ENCODE data around the gene SOX10. TPM values are rescaled to one million over a fixed set of nuclear protein-coding genes. Genes with fewer than 3 reads are reported as not detected.

Gene SOX10
- total and polyA plus RNA-seq, 4 experiments from 2014 or later: not detected

DNA sequence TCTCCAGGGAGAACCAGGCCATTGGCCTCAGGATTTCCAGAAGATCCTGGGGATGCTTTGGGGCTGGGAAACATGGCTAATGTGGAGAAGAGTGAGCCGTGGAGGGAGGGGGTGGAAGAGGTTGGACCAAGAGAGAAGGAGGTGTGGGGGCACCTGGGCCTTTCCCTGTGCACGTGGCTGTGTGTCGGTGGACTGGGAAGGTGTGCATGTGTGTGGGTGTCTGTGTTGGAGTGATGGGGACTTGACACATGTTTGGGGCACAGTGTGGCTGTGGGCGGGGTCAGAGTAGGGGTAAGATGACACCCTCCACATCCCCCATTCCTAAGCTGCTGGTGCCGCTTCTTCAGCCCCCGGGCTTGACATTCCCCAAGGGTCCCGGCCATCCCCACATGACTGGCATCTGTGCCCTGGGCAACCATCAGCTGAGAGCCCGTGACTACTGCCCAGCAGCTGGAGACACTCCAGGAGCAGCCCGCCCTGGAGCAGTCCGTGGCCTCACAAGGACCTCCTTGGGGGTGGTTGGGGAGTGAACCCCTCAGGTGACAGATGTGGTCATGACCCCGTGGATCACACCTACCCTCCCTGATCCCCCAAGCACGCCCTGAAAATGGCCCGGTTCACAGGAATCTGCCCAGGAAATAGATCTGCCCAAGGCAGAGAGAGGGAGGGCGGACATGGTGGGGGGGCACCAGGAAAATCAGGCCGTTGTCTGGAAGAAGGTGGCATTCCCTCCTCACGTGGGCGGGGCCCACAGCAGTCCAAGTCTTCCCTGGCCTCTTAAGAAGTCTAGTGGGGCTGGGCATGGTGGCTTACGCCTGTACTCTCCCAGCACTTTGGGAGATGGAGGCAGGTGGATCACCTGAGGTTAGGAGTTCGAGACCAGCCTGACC is 34.8 kb upstream of the SOX10 start:
- Histone ChIP-seq H3K9me3 (ENCODE audit: control insufficient read depth in 1 of 2, low read length in 2 of 2) (no peaks in the 10 kb centered on the region), H3K4me3 (ENCODE audit: low read length in 2 of 2) (no peak overlapping the region), H3K27ac (ENCODE audit: low read depth, low read length) (no peak overlapping the region), H3K27me3 (ENCODE audit: insufficient read depth, low read length) (no peaks in the 10 kb centered on the region), H3K36me3 (ENCODE audit: insufficient read depth, low read length) (no peaks in the 10 kb centered on the region), H3K4me1 (ENCODE audit: insufficient read depth, low read length) (no peaks in the 10 kb centered on the region)
- DNase-seq: no peak
- Mint-ChIP-seq H3K27me3 (no peaks in the 10 kb centered on the region), H3K36me3 (no peaks in the 10 kb centered on the region), H3K9me3 (no peaks in the 10 kb centered on the region), H3K4me3 (no peak overlapping the region), H3K27ac (peak overlapping the region in 1 of 7 donors; percentile 42), H3K4me1 (no peaks in the 10 kb centered on the region)
- CTCF ChIA-PET (ENCODE audit: partially characterized antibody): no interaction called here
- intact Hi-C loops (cut with micrococcal nuclease): no loop called here
- POLR2A ChIA-PET (ENCODE audit: partially characterized antibody): no interaction called here

DNA sequence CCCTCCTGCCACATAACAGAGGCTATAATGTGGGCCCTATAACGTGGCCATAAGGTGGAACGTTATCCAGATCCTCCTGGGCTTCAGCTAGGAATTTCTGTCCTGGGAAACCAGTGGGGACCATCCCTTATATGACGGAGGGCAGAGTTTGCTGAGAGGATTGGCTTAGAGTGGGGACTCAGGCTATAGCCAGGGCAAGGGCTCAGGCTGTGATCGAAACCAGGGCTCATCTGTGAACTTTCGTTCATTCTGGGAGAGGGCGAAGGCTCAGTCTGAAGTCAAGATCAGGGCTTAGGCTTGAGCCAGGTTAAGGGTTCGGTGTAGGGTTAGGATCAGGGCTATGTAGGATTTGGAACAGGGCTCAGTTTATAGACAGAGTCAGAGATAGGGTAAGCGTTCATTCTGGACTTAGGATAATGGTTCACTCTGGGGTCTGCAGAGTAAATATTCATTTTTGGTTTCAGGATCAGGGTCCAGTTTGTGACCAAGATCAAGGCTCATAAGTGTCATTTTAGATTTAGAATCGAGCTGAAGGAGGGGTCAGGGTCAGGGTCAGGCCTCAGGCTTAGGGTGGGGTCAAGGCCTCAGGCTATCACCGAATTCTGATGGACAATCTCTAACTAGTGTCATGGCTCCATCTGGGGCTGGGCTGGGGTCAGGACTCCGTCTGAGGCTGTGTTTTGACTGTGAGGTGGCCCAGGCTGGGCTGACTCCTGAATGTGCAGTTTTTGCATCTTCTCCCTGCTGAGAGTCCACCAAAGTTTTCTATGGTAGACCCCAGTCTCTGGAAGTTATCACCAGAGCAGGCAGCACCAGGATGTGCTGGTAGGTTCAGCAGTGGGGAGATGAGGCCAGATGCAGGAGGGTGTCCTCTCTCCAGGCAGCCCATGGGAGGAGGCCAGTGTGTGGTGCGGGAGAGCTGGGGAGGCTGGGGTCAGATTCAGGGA is 33.9 kb upstream of the SOX10 start:
- Mint-ChIP-seq H3K9me3 (peaks cover 0 to 2% (median 0%) of the 10 kb centered on the region in 8 donors), H3K27ac (peak overlapping the region in 2 of 7 donors; percentile 42), H3K27me3 (no peaks in the 10 kb centered on the region), H3K4me3 (peak overlapping the region in 1 of 8 donors; percentile 40), H3K4me1 (no peaks in the 10 kb centered on the region), H3K36me3 (no peaks in the 10 kb centered on the region)
- Histone ChIP-seq H3K9me3 (ENCODE audit: control insufficient read depth in 1 of 2, low read length in 2 of 2) (no peaks in the 10 kb centered on the region), H3K4me1 (ENCODE audit: insufficient read depth, low read length) (no peaks in the 10 kb centered on the region), H3K27me3 (ENCODE audit: insufficient read depth, low read length) (no peaks in the 10 kb centered on the region), H3K36me3 (ENCODE audit: insufficient read depth, low read length) (no peaks in the 10 kb centered on the region), H3K4me3 (ENCODE audit: low read length in 2 of 2) (no peak overlapping the region), H3K27ac (ENCODE audit: low read depth, low read length) (no peak overlapping the region)
- ChIA-PET CTCF (ENCODE audit: partially characterized antibody) (no interaction called here), POLR2A (ENCODE audit: partially characterized antibody) (no interaction called here)
- intact Hi-C loops (cut with micrococcal nuclease): no loop called here
- DNase-seq: no peak

DNA sequence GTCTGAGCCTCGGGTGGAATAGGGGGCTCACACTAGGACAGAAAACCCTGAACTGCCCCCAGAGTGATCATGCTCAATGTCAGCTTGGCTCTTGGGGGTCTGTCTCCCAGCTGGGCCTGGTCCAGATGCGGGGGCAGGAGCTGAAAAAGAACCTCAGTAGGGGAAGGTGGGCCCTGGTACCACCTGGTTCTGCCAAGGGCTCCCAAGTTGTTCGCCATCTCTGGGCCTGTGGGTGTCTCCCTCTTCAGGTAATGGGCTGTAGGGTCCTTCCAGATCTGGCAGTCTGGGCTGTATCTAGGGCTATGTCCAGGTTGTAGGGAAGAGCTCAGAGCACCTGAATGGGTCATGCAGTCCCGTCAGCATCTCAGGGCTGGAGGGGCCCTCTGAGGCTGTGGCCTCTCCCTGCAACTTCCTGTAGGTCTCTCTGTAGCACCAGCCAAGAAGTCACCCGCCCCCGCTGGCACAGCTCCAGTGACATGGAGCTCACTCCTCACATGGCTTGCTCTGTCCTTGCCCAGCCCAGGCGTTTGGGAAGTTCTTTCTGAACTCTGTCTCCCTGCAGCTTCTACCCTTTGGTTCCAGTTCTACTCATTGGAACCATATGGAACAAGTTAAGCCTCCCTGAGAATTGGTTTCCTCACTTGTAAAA is 33.0 kb upstream of the SOX10 start:
- ChIA-PET CTCF (ENCODE audit: partially characterized antibody) (no interaction called here), POLR2A (ENCODE audit: partially characterized antibody) (no interaction called here)
- intact Hi-C loops (cut with micrococcal nuclease): no loop called here
- no peak overlapping the region for H3K4me3 ChIP-seq (ENCODE audit: low read length in 2 of 2)
- Mint-ChIP-seq H3K4me1 (no peaks in the 10 kb centered on the region), H3K27me3 (no peaks in the 10 kb centered on the region), H3K4me3 (no peak overlapping the region), H3K9me3 (peaks cover 0 to 2% (median 0%) of the 10 kb centered on the region in 8 donors), H3K27ac (no peak overlapping the region), H3K36me3 (no peaks in the 10 kb centered on the region)
- H3K36me3 ChIP-seq (ENCODE audit: insufficient read depth, low read length): no peaks in the 10 kb centered on the region
- H3K9me3 ChIP-seq (ENCODE audit: control insufficient read depth in 1 of 2, low read length in 2 of 2): no peaks in the 10 kb centered on the region
- H3K27ac ChIP-seq (ENCODE audit: low read depth, low read length): no peak overlapping the region
- DNase-seq: no peak
- no peaks in the 10 kb centered on the region for H3K4me1 ChIP-seq (ENCODE audit: insufficient read depth, low read length)
- H3K27me3 ChIP-seq (ENCODE audit: insufficient read depth, low read length): no peaks in the 10 kb centered on the region

GRCh38 chr22:38016182-38017151 is 32.1 kb upstream of the SOX10 start:
- Histone ChIP-seq H3K4me3 (ENCODE audit: low read length in 2 of 2) (no peak overlapping the region), H3K9me3 (ENCODE audit: control insufficient read depth in 1 of 2, low read length in 2 of 2) (no peaks in the 10 kb centered on the region), H3K27ac (ENCODE audit: low read depth, low read length) (no peak overlapping the region), H3K4me1 (ENCODE audit: insufficient read depth, low read length) (no peaks in the 10 kb centered on the region), H3K36me3 (ENCODE audit: insufficient read depth, low read length) (no peaks in the 10 kb centered on the region), H3K27me3 (ENCODE audit: insufficient read depth, low read length) (no peaks in the 10 kb centered on the region)
- intact Hi-C loops (cut with micrococcal nuclease): no loop called here
- H3K4me3 Mint-ChIP-seq: no peak overlapping the region
- H3K36me3 Mint-ChIP-seq: no peaks in the 10 kb centered on the region
- ChIA-PET POLR2A (ENCODE audit: partially characterized antibody) (no interaction called here), CTCF (ENCODE audit: partially characterized antibody) (no interaction called here)
- no peak for DNase-seq
- H3K4me1 Mint-ChIP-seq: no peaks in the 10 kb centered on the region
- H3K27me3 Mint-ChIP-seq: no peaks in the 10 kb centered on the region
- peaks cover 0 to 2% (median 0%) of the 10 kb centered on the region in 8 donors for H3K9me3 Mint-ChIP-seq
- peak overlapping the region in 1 of 7 donors; percentile 57 for H3K27ac Mint-ChIP-seq

- H3K4me1 Mint-ChIP-seq: peaks cover 1 to 3% (median 2%) of the 10 kb centered on the region in 4 donors
- Histone ChIP-seq H3K4me1 (ENCODE audit: insufficient read depth, low read length) (no peaks in the 10 kb centered on the region), H3K4me3 (ENCODE audit: low read length in 2 of 2) (no peak overlapping the region), H3K27ac (ENCODE audit: low read depth, low read length) (no peak overlapping the region), H3K36me3 (ENCODE audit: insufficient read depth, low read length) (no peaks in the 10 kb centered on the region), H3K27me3 (ENCODE audit: insufficient read depth, low read length) (no peaks in the 10 kb centered on the region), H3K9me3 (ENCODE audit: control insufficient read depth in 1 of 2, low read length in 2 of 2) (no peaks in the 10 kb centered on the region)
- H3K27me3 Mint-ChIP-seq: no peaks in the 10 kb centered on the region
- H3K36me3 Mint-ChIP-seq: no peaks in the 10 kb centered on the region
- H3K9me3 Mint-ChIP-seq: peaks cover 0 to 2% (median 0%) of the 10 kb centered on the region in 8 donors
- POLR2A ChIA-PET (ENCODE audit: partially characterized antibody): no interaction called here
- DNase-seq: no peak
- intact Hi-C loops (cut with micrococcal nuclease): no loop called here
- no peak overlapping the region for H3K27ac Mint-ChIP-seq
- no peak overlapping the region for H3K4me3 Mint-ChIP-seq
- CTCF ChIA-PET (ENCODE audit: partially characterized antibody): interaction anchor here (0.7 kb wide), 1 partner anchor 80 kb away, joined by 3 read pairs; no protein-coding TSS in a partner anchor
These were observed 29.7 kb upstream of the SOX10 start for GRCh38 chr22:38014083-38014482.

DNA sequence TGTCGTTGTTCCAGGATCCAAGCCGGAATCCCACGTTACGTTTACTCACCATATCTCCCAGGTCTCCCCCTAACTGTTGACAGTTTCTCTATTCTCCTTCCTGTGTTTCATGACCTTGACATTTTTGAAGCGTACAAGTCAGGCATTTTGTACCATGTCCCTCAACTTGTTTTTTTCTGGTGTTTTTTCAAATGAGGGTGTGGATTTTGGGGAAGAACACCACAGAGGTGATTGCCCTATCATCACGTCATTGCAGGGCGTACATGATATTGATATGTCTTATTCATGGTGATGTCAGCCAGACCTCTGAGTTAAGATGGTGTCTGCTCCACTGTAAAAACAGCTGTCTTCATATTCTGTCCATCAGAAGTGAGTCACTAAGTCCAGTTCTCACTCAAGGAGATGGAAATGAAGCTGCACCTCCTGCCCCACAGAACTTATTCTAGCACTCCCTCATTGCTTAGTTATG is 28.3 kb upstream of the SOX10 start:
- H3K27me3 ChIP-seq (ENCODE audit: insufficient read depth, low read length): no peaks in the 10 kb centered on the region
- peaks cover 4 to 7% (median 6%) of the 10 kb centered on the region in 4 donors for H3K4me1 Mint-ChIP-seq
- H3K27ac ChIP-seq (ENCODE audit: low read depth, low read length): no peak overlapping the region
- no peak overlapping the region for H3K27ac Mint-ChIP-seq
- ChIA-PET POLR2A (ENCODE audit: partially characterized antibody) (no interaction called here), CTCF (ENCODE audit: partially characterized antibody) (no interaction called here)
- H3K4me3 ChIP-seq (ENCODE audit: low read length in 2 of 2): no peak overlapping the region
- no peaks in the 10 kb centered on the region for H3K36me3 ChIP-seq (ENCODE audit: insufficient read depth, low read length)
- peaks cover 0 to 2% (median 0%) of the 10 kb centered on the region in 8 donors for H3K9me3 Mint-ChIP-seq
- no peaks in the 10 kb centered on the region for H3K27me3 Mint-ChIP-seq
- H3K36me3 Mint-ChIP-seq: no peaks in the 10 kb centered on the region
- no peak overlapping the region for H3K4me3 Mint-ChIP-seq
- DNase-seq: no peak
- no peaks in the 10 kb centered on the region for H3K9me3 ChIP-seq (ENCODE audit: control insufficient read depth in 1 of 2, low read length in 2 of 2)
- H3K4me1 ChIP-seq (ENCODE audit: insufficient read depth, low read length): no peaks in the 10 kb centered on the region
- intact Hi-C loops (cut with micrococcal nuclease): no loop called here
